Measurements from ENCODE around the gene C10orf67.
"Not testable (repeated sequence)": the region's sequence is repeated elsewhere in the genome, so short reads cannot be mapped to it uniquely, and the experiment has no call there.

C10orf67 gene

DNA sequence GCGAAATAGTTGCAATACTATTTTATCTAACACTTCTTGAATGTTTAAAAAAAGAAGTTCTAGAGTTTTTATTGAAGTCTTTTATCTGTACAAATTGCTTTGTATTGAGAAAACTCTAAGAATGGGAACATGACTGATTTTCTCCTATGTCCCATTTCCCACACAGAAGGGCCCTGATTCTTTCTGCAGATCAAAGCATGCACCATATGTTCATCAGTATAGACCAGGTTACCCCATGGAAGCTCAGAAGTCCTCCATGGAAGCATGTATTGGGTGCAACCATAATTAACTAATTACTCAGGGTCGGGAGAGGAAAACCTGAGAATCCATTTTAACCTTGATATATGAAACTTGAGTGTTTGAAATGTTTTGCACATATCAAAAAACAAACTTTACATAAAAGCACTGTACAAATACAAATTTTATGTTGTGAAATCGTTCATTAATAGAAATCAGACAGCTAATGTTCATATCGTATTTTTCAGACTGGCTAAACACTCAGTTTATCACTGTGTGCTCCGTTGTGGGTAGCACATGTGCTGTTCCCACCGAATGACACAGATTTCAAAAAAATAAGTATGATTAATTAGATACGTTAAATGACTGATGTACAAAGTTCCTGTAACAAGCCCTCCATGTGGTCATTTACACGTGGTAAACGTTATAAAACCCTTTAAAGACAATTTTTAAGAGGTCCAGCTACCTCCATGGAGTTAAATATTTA lies 81.0 kb downstream of the C10orf67 start:
- no peak for FAIRE-seq

DNA sequence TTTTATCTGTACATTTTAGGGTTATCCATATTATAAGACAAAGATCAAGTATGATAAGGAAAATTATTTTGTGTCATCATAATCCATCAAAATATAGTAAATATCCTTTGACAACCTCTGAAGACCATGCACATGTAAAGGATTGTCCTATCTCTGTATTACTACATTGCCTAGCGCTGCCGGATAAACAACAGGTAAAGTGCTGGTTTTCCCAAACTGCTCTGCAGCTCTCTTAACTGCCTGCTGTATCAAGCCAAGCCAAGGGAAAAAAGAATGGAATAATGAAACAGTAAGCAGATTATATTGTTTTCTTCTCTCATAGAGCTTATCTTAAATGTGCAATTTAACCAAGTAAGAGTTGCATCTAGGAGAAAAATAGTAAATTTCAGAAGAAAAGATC lies 81.7 kb downstream of the C10orf67 start:
- FAIRE-seq, result no peak

DNA sequence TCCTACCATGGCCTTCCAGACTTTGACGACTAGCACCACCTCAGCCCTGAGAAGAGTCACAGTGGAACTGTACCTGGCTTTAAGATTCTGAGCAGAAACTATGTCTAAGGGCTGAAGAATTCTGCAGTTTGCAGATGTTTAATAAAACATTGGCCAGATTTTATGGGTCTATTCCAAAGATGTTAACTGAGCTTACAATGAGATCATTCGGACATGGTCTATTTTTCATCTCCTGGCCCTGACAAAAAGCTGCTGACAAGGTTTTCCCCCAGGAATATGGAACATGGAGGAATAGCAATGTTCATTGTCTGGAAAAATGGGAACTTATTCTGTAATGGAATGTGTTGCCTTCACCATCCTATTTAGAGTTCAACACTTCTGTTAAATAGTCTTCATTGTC lies 86.1 kb downstream of the C10orf67 start:
- no peak for FAIRE-seq

DNA sequence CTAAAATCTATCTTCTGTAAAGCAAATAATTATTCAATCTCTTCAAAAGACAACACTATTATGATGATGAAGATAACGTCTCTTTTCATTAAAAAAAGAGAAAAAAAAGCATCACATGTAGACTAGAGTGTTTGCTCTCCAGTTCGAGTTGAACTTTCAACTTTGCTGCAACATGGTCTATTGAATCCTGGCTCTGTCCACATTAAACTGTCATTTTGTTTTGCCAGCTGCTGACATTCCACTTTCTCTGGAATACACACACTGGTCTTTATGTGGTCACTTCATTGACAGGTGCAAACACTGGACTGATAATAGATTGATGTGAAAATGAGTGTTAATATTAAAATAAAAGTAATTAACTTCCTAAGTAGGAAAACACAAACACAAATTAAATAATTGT lies 90.8 kb downstream of the C10orf67 start:
- FAIRE-seq, result no peak

DNA sequence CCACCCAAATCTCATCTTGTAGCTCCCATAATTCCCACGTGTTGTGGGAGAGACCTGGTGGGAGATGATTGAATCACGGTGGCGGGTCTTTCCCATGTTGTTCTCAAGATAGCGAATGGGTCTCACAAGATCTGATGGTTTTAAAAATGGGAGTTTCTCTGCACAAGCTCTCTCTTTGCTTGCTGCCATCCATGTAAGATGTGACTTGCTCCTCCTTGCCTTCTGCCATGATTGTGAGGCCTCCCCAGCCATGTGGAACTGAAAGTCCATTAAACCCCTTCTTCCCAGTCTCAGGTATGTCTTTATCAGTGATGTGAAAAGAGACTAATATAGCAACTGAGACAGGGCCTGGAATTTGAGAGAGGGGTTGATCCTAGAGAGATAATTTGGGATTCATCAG lies 91.7 kb downstream of the C10orf67 start:
- not testable (repeated sequence) for FAIRE-seq

DNA sequence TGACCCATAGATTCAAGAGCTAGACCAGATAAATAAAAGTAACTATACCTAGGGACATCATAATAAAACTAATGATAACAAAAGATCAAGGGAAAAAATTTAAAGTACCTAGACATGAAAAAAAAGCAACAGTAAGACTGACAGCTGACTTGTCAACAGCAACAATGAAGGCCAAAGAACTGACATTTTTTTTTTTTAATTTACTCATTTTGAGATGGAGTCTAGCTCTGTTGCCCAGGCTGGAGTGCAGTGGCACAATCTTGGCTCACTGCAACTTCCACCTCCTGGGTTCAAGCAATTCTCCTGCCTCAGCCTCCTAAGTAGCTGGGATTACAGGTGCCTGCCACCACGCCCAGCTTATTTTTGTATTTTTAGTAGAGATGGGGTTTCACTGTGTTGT lies 102.8 kb downstream of the C10orf67 start:
- FAIRE-seq, result not testable (repeated sequence)

DNA sequence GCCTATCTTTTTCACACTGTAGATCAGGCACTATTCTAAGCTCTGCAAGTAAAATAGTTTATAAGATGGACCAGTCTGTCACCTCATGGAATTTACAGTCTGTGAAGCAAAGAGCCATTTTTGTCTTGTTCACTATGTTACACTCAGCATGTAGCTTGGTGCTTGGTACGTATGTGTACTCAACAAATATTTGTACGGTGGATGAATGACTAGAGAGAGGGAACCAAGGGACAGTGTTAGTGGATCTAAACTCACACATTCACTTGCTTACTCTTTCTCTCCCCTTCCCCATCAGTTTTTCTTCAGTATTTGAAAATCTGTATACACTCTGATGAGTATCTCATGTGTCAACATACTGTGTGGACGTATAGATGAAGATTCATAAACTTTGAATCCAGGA lies 106.6 kb downstream of the C10orf67 start:
- no peak for FAIRE-seq

DNA sequence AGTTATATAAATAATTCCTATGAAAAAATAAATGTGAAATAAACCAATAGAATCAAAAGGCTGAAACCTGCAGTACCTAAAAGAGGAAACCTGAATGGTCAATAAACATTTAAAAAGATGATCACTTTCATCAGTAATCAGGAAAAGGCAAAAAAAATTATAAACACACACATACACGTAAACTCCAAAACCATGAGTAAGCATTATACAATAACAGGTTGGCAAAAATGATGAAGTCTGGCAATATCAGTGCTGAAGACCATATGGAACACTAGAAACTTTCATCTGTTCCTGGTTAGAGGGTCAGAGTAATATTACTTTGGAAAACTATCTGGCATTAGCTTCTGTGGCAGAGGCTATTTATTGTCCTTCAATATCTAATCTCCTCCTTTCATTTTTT lies 114.0 kb downstream of the C10orf67 start:
- FAIRE-seq, result no peak

DNA sequence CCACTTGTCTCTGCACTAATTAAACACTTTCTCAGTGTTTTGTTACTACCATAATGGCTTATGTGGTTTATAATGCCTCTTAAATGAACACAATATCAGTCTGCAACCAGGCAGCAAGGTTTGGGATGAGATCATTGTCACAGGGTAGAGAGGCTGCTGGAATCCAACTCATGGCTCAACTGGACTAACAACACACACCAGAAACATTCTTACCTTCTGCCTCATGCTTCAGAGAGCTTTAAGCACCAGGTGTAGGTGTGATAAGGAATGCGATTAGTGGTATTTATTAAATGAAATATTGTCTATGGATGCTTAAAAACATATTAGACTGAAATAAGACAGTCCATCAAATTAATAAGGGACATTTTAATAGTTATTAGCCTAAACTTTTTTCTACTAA lies 127.1 kb downstream of the C10orf67 start:
- FAIRE-seq, result no peak

DNA sequence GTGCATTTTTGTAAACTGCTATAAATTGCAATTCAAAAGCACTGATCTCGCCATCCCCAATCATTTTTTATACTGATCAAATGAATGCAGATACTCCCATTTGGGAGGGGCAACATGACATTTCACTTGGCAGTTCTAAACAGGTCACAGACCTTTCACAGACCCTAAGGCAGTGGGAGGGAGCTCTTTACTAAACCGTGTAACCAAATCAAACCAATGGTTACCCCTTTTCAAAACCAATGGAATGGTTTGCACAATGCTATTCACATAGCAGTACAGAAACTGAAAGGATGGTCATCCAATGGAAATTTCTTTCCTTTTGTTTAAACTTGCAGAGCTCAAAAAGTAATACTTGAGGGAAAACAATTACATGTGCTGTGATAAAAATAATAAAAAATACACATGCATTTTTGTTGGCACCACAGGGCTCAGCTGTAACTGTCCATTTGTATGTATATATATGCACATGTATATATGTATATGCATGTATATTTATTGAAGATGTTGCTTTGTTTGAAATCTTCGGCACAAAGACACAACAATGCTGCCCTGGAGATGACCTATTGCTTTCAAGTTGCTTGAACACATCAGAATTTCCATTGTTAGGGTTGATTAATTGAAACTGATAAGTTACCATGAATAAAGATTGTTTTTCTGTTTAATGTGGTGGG lies 138.5 kb downstream of the C10orf67 start:
- FAIRE-seq, result no peak

DNA sequence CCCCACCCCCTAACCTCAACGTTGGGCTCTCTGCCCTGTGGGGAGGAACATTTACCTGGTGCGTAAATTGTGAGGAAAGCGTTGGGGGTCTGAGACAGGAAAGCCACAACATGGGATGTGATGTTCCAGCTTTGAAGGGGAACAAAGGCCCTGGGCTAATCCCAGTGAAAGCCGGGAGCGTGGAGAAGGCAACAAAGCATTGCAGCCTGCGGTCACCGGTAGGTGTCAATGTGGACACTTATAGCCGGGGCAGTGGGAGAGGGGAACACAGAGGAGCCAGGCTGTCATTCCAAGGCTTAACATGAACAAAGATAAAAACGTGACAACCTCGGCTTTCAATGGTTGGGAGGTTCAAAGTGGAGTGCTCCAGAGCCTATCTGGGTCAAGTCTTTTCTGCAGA lies 139.8 kb downstream of the C10orf67 start:
- FAIRE-seq, result no peak

DNA sequence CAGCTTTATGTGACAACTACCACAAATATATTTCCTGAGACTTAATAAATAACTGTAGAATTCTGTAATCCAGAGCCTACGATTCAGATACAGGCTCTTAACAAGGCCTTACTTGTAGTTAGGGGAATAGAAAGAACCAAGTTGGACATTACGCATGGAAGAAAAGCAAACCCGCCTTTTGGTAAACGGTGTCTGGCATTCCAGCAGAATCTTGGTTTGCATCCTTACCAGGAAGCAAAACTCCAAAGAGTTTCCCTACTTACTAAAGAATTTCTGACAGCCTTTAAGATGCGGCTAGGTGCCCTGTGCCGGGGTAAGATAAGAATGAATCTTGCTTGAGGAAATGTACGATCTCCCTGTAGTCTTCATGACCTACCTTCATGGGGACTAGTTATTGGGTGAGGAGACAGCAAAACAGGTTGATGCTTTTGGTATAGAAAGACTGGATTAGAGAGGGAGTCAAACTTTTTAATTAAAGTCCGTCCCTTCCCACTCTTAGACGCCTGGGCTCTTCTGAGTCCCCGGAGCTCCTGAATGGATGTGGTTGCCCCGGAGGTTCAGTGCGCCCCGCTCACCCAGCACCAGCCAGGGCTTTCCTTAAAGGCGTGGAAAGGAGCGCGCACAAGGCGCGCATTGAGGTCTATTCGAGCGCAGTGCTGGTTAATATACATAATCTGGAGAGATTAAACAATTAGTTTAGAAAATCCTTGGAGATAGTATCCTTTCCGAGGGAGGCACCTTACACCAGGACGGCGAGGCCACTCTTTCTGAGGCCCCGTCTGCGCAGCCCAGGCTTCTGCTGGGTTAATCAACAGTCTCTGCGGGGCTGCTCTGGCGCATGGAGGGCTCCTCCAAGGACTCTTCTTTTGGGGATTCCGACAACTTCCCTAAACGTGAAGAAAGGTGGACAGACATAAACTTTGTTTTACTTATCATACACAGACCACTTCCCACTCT lies 140.9 kb downstream of the C10orf67 start:
- no peak for FAIRE-seq

DNA sequence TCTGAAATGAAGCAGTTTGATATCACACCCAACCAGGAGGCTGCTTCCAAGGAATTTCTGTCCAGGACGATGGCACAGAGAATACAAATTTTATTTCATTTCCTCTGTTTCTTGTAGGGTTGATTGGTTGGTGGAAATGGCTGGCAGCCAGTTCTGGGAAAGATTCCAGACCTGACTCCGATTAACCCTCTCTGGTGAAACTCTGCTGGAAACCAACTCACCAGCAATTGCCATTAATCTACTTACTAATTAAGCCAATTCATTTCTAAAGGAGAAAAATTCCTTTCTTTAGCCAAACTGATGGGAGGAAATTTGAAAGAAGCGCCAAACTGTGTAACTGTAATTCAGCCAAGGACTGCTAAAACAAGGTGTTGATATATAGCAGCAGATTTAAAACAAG lies 141.8 kb downstream of the C10orf67 start:
- no peak for FAIRE-seq

DNA sequence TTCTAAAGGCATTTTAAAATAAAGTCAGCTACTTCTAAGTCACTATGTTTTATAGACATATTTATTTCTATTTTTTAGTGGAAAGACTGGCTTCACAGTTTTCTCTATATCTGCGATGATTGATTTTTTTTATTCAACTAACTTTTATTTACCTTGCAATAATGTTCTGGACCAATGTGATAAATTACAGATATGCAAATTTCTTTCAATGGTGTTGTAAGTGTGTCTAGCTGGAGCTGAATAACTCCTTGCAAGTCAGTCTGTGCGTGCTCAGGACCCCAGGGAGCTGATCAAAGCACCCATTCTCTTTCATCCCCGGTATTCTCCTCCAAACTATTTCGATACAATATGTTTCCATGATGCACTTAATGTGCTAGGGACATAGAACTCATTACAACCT lies 142.8 kb downstream of the C10orf67 start:
- FAIRE-seq, result no peak

DNA sequence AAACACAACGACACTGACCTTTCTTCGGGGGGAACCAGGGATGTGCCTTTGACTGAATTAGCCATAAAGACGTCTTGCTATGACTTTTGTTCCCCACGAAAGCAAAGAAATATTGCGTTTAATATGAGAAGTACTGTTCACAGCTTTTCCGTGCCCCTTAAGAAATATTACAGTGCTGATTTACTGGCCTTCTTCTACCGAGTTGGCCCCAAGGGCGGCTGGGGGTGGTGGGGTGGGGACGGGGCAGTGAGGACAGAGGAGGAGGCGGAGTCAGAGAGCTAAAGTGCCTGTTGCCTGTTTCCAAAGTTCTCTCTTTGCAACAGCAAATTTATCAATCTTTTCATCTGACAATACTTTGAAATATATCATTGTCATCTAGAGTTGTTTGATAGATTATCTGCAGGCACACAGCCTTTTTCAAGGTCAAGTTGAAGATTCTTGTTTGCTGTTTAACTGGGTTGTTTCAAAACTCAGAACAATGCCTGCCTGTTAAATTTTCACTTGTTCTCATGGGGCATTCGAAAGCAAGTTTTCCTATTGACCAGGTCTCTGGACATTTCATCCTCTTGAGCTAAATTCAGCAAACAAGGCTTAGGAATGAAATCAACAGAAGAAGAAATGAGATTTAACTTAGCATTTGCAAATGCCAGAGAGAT lies 143.5 kb downstream of the C10orf67 start:
- no peak for FAIRE-seq

DNA sequence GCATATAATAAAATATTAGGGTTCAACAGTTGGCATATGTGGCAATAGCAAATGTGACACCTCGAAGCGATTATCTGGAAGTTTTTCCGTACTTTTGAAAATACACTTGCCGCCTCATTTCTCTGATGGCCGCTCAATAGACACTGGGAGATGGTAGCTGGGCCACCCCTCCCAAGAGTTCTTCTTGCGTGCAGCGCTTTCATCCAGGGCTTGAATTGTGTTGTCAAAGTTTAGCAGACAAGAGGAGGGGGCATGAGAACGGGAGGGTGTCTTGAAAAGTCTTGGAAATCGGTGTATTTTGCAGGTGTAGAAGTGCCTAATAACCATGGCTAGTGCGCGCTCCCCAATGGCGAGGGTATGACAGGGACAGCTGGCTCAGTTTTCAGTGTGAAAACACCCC lies 144.0 kb downstream of the C10orf67 start:
- no peak for FAIRE-seq

DNA sequence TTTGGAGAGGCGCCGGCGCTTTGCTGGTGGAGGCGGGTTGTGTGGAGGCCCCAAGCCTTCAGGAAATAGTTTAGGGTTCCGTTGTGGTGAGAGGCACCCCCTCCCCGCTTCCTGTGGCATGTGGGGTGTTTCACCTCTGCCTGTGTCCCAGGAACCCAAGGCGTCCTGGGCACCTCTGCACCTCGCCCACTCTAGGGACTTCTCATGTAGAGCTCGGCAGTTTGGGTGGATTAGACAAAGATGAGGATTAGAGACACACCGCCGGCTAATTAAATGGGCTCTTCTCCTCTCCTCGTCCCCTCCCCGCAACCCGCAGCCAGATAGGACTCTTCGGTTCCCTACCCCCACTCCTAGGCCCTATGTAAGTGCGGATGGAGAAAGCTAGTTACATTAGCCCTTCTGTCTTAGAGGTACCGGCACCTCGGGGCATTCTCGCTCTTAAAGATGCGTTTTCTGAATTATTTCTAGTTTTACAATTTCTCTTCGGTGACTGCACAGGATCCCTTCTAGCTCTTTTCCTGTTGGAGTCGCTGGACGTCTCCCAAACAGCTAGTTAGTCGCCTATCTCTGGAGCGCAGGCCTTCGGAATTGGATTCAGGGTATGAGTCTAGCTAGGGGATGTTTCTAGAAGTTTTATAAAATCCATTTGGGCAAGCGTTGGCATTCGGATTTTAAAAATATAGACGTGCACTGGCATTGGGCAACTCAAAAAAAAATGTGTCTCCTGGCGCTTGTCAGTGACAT lies 144.7 kb downstream of the C10orf67 start:
- FAIRE-seq, result no peak

DNA sequence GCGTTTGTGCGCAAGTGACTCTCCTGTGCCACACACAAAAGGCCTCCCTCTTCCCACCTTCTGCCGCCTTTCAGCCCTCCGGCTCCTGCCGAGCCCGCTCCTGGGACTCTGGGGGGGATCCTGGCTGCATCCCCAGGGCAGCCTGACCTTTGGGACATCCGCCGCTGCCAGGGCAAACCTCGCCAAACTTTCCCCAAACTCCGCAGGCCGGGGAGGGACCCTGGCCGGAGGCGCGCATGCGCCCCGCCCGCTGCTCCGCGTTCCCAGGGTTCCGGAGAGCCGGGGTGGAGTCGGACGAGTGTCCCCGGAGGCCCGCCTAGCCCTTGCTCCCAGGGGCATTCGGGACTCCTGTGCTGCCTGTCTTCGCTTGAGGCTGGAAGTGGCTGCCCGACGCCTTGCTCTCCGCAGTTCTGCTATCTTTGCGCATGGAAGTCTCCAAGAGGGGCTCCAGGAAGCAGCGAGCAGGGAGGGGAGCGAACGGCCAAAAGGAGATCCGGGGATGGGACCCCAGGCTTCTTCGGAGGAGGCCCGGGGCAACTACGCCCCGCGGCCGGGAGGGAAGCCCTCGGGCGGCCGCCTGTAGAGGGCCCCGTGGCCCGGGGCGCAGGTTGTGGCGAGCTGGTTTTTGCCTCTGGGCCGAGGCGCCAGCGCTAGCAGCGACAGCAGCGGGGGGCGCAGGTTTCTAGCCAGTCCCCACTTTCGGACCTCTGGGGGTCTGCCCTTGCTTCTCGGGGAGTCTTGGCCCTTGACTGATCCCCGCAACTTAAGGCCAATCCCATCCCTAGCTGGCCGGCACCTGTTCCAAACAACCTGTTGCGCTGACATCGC lies 145.4 kb downstream of the C10orf67 start:
- FAIRE-seq, result no peak

DNA sequence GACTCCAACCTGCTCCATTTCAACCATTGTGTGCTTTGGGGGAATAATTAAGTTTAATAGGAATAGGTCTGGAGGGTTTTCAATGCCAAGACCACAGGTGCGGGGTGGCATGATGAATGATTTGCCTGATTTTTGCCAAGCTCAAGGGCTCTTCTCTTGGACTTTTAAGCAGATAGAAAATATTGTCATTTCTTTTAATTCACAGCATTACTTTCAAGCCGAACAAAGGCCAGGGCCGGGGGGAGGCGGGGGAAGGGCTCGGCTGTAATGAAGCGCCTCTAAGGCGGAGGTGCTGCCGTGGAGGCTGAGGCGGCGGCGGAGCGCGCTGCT lies 146.0 kb downstream of the C10orf67 start:
- no peak for FAIRE-seq

DNA sequence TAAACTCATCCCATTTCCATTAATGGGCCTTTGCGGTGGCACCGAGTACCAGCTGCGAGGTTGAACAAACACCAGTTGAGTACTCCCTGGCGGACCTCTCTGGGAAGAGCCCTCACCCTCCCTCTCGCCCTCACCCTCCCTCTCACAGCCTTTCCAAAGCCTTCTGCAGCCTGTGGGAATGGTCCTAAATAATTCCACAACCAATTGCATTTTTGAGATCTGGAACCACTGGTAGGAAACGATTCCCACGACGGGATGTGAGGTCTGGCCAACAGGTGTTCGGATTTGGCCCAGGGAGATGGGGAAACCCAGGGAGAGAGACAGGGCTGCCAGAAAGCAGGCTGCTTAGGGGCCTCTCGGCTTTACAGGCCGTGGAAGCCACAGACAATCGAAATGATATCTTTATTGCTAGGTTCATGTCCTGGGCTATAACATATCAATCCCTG lies 147.2 kb downstream of the C10orf67 start:
- FAIRE-seq, result no peak

DNA sequence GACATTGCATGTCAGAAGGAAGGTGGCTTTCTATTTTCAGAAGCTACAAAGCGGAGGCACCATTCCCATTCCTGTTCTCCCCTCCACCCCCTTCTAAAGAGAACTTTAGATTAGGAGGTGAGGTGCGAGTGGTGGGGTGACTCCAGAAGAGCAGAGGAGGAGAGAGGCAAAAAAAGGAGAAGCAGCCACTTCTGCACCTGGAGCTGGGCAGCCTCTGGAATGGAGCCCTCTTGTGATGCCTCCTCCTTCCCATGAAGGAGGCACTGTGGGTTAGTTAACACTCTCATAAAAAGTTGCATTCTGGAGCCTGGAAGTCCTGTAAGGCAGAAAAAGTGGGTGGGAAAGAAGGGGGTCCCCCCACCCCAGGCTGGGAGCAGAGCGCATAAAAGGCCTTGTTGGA lies 147.7 kb downstream of the C10orf67 start:
- FAIRE-seq, result no peak
